Stimulated activated CD8-positive, alpha-beta memory T cell treated with anti-CD3 and anti-CD28 coated beads, Interleukin-2, amount 100 ng/mL, for 1 hour (primary cell): ENCODE data around the gene TECR.
"Not testable (repeated sequence)": the region's sequence is repeated elsewhere in the genome, so short reads cannot be mapped to it uniquely, and the experiment has no call there.

Experiments
- DNase-seq, 2 donors: peaks; one replicate each; pipeline ENCODE4 v3.0.0-alpha.2; 2020; ENCODE audit warnings: low read depth in 2 of 2

TECR gene

GRCh38 chr19:14560776-14561108 lies 31.3 kb downstream of the TECR start:
- no peak for DNase-seq

GRCh38 chr19:14561249-14561648 lies 31.9 kb downstream of the TECR start:
- no peak for DNase-seq

GRCh38 chr19:14561847-14562351 lies 32.5 kb downstream of the TECR start:
- DNase-seq = no peak

GRCh38 chr19:14562660-14563589 lies 33.5 kb downstream of the TECR start:
- DNase-seq = no peak

GRCh38 chr19:14563590-14563926 lies 34.2 kb downstream of the TECR start:
- no peak for DNase-seq

- no peak for DNase-seq
Measured at GRCh38 chr19:14563989-14564651, 34.7 kb downstream of the TECR start.

GRCh38 chr19:14564652-14565297 lies 35.4 kb downstream of the TECR start:
- DNase-seq = not testable (repeated sequence)

GRCh38 chr19:14565298-14565679 lies 35.9 kb downstream of the TECR start:
- DNase-seq = no peak

- no peak for DNase-seq
Measured at GRCh38 chr19:14565765-14566711, 36.6 kb downstream of the TECR start.

- DNase-seq = no peak
Measured at GRCh38 chr19:14566712-14567077, 37.3 kb downstream of the TECR start.

GRCh38 chr19:14567079-14567478 lies 37.7 kb downstream of the TECR start:
- DNase-seq = no peak

- DNase-seq = no peak
Measured at GRCh38 chr19:14570864-14571527, 41.6 kb downstream of the TECR start.

- DNase-seq = peak; percentile 70 to 78
Measured at GRCh38 chr19:14571695-14572490, 42.5 kb downstream of the TECR start, which contains the start of gene NDUFB7. NDUFB7 (minus strand) TSS chr19:14572066; CDS start chr19:14572000, 66 bp downstream.

GRCh38 chr19:14575428-14575980 lies 46.1 kb downstream of the TECR start:
- DNase-seq = no peak

GRCh38 chr19:14576363-14576762 lies 47.0 kb downstream of the TECR start:
- DNase-seq = no peak

GRCh38 chr19:14577264-14577663 lies 47.9 kb downstream of the TECR start:
- DNase-seq = no peak

- DNase-seq = no peak
Measured at GRCh38 chr19:14577885-14578427, 48.6 kb downstream of the TECR start.

- no peak for DNase-seq
Measured at GRCh38 chr19:14580623-14581237, 51.3 kb downstream of the TECR start.

GRCh38 chr19:14582894-14583340 lies 53.5 kb downstream of the TECR start, which contains the start of gene CLEC17A:
CLEC17A (plus strand) TSS chr19:14583084; CDS start chr19:14583161, 77 bp downstream.
- no peak for DNase-seq
